ENCODE results near the gene MCOLN1. TPM values are rescaled to one million over a fixed set of nuclear protein-coding genes. Genes with fewer than 3 reads are reported as not detected.

Gene MCOLN1
- total and polyA plus RNA-seq, 9 of the 15 experiments (the other 6 are each of a cell fraction or from before 2014, with no cell fraction given): 0.25 to 15.4 (median 7.1) TPM

DNA sequence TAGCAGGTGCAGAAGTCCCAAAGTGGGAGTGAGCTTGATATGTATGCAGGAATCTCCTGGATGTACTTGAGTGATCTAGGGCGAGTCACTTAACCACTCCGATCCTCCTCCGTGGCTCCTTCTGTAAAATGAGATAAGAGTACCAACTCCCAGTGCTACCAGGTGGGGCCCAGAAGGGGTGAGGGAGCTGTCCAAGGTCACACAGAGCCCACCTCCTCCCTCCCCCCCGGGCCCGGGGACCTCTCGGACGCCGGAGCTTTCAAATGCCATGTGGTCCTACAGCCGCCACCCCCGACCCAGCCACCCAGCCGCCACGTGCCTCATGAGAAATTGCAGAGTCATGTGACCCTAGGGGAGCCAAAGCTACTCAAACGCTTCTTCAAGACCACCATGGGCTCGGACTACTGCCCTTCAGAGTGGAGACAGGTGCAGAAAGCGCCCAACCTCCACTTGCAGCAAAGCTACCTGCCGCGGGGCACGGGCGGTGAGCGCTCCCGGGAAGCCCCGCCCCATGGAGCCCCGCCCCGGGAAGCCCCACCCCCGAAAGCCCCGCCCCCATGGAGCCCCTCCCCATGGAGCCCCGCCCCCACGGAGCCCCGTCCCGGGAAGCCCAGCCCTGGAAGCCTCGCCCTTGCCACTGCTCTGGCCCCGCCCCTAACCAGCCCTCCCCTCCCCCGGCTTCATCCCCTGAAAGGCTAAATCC is 16.6 kb upstream of the MCOLN1 start:
- in situ Hi-C loops (cut with MboI): no loop called here
- CTCF ChIA-PET (ENCODE audit: low intra/inter-chr PET ratio): no interaction called here
- Histone ChIP-seq H3K79me2 (ENCODE audit: control insufficient read depth, insufficient read depth, low read length) (no peaks in the 10 kb centered on the region), H2AFZ (ENCODE audit: low read depth, low read length) (peak overlapping the region; percentile 97), H3K36me3 (ENCODE audit: control insufficient read depth, insufficient read depth, low read length) (no peaks in the 10 kb centered on the region), H3K4me2 (ENCODE audit: insufficient read depth, low read length) (peak overlapping the region; percentile 90), H3K27ac (ENCODE audit: extremely low read depth, low read depth, low read length) (peak overlapping the region; percentile 79), H3K9ac (ENCODE audit: insufficient read depth in 1 of 2, low read depth in 2 of 2, low read length in 2 of 2) (peak overlapping the region; percentile 66 to 80), H4K20me1 (replicated peaks; ENCODE audit: control insufficient read depth, insufficient read depth, low read length) (no peaks in the 10 kb centered on the region), H3K27me3 (ENCODE audit: control insufficient read depth in 2 of 2, insufficient read depth in 2 of 2, low read length in 2 of 2) (no peaks in the 10 kb centered on the region), H3K4me1 (replicated peaks in 1 of 2; ENCODE audit: control insufficient read depth in 2 of 2, insufficient read depth in 2 of 2, low read length in 2 of 2) (peaks cover 18 to 47% of the 10 kb centered on the region in 2 experiments; a peak in 4 of 5 replicates), H3K4me3 (peak overlapping the region; percentile 51), H3K9me3 (replicated peaks; ENCODE audit: control insufficient read depth, insufficient read depth, low read depth, low read length) (no peaks in the 10 kb centered on the region), H3K9me1 (ENCODE audit: control insufficient read depth, insufficient read depth, low read length) (no peaks in the 10 kb centered on the region)
- peak; percentile 67 for ATAC-seq
- WGBS (ENCODE audit: insufficient coverage, low coverage, missing lambda C conversion rate): 0% methylated on average over 11 of the region's 33 CpGs
- FAIRE-seq: peak; percentile 82
- BruUV-seq (replicated peaks): TSS peak; percentile 89
- peak; percentile 79 to 95 (median 94) for DNase-seq (ENCODE audit: extremely low read depth in 1 of 4, low spot score in 3 of 4)
- intact Hi-C loops (cut with micrococcal nuclease): no loop called here
- POLR2A ChIA-PET: interaction anchor here (0.6 to 1.6 kb wide), 3 partner anchors 8 to 122 kb away, joined by 3 to 4 read pairs (median 4); a partner anchor contains a TSS
- TF ChIP-seq FOXP4 (CRISPR knock-in tag; IDR thresholded peaks at IDR 0.05; ENCODE audit: borderline replicate concordance) (0 out of 2 replicates have a peak, but pooled peaks have one; percentile 24), SMAD1 (IDR thresholded peaks at IDR 0.05; ENCODE audit: low read depth, low read length, partially characterized antibody) (no peak), ZNF609 (CRISPR knock-in tag; IDR thresholded peaks at IDR 0.05; ENCODE audit: borderline replicate concordance) (no peak), HMG20A (CRISPR knock-in tag; conservative IDR thresholded peaks at IDR 0.05) (no peak), KLF16 (IDR thresholded peaks at IDR 0.05) (no peak), ADNP (tag; IDR thresholded peaks at IDR 0.05) (no peak), STAG1 (CRISPR knock-in tag; IDR thresholded peaks at IDR 0.05; ENCODE audit: borderline replicate concordance) (no peak), TOE1 (IDR thresholded peaks at IDR 0.05; ENCODE audit: borderline replicate concordance) (peak; percentile 79), TOE1 (CRISPR knock-in tag; IDR thresholded peaks at IDR 0.05; ENCODE audit: borderline replicate concordance, low read depth) (no peak)
- TF ChIP-seq, protein P1, sequence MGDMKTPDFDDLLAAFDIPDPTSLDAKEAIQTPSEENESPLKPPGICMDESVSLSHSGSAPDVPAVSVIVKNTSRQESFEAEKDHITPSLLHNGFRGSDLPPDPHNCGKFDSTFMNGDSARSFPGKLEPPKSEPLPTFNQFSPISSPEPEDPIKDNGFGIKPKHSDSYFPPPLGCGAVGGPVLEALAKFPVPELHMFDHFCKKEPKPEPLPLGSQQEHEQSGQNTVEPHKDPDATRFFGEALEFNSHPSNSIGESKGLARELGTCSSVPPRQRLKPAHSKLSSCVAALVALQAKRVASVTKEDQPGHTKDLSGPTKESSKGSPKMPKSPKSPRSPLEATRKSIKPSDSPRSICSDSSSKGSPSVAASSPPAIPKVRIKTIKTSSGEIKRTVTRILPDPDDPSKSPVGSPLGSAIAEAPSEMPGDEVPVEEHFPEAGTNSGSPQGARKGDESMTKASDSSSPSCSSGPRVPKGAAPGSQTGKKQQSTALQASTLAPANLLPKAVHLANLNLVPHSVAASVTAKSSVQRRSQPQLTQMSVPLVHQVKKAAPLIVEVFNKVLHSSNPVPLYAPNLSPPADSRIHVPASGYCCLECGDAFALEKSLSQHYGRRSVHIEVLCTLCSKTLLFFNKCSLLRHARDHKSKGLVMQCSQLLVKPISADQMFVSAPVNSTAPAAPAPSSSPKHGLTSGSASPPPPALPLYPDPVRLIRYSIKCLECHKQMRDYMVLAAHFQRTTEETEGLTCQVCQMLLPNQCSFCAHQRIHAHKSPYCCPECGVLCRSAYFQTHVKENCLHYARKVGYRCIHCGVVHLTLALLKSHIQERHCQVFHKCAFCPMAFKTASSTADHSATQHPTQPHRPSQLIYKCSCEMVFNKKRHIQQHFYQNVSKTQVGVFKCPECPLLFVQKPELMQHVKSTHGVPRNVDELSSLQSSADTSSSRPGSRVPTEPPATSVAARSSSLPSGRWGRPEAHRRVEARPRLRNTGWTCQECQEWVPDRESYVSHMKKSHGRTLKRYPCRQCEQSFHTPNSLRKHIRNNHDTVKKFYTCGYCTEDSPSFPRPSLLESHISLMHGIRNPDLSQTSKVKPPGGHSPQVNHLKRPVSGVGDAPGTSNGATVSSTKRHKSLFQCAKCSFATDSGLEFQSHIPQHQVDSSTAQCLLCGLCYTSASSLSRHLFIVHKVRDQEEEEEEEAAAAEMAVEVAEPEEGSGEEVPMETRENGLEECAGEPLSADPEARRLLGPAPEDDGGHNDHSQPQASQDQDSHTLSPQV (IDR thresholded peaks at IDR 0.05): no peak

All from K562 (cell line).